Spleen (tissue), 11 donors: ENCODE data around the gene PTK7. TPM values are rescaled to one million over a fixed set of nuclear protein-coding genes. Genes with fewer than 3 reads are reported as not detected.

Experiments
- DNase-seq: peaks from one replicate; pipeline ENCODE4 v3.0.0-alpha.2; 2020
- H3K27ac ChIP-seq, 8 donors: fragments of 200-600 bp; sonication (generic) in 7 of 8; 1 replicate in 4 of 8; 2 replicates in 4 of 8; pipeline versions ENCODE4 v1.5.0 to v1.8.0; 2016 to 2021; ENCODE audit warnings: inconsistent platforms in 4 of 8, mild to moderate bottlenecking in 4 of 8, moderate library complexity in 1 of 8
- H3K27me3 ChIP-seq, 7 donors: fragments of 200-600 bp; sonication (generic) in 6 of 7; replicated peaks in 1 of 7; 1 replicate in 4 of 7; 2 replicates in 3 of 7; pipeline versions ENCODE4 v1.5.0 to v1.8.0; 2016 to 2021; ENCODE audit warnings: inconsistent platforms in 3 of 7, mild to moderate bottlenecking in 1 of 7
- H3K36me3 ChIP-seq, 6 donors: fragments of 200-600 bp; sonication (generic) in 5 of 6; 1 replicate in 4 of 6; 2 replicates in 2 of 6; pipeline versions ENCODE4 v1.5.0 to v1.8.0; 2016 to 2021; ENCODE audit warnings: inconsistent platforms in 2 of 6
- H3K4me1 ChIP-seq, 6 donors: fragments of 200-600 bp; sonication (generic) in 5 of 6; 1 replicate in 3 of 6; 2 replicates in 3 of 6; pipeline versions ENCODE4 v1.5.0 to v1.8.0; 2016 to 2021; ENCODE audit warnings: inconsistent platforms in 3 of 6
- H3K4me3 ChIP-seq, 8 donors: fragments of 200-600 bp; sonication (generic) in 7 of 8; 1 replicate in 4 of 8; 2 replicates in 4 of 8; pipeline versions ENCODE4 v1.5.0 to v1.8.0; 2016 to 2021; ENCODE audit warnings: inconsistent platforms in 4 of 8, mild to moderate bottlenecking in 4 of 8, moderate library complexity in 2 of 8
- H3K9me3 ChIP-seq, 8 donors: fragments of 200-600 bp; sonication (generic) in 7 of 8; 1 replicate in 4 of 8; 2 replicates in 4 of 8; pipeline versions ENCODE4 v1.5.0 to v1.8.0; 2016 to 2021; ENCODE audit warnings: inconsistent platforms in 4 of 8
- POLR2A ChIP-seq, 3 donors: fragments of 450-650 bp; IDR thresholded peaks; one replicate each; pipeline ENCODE4 v1.5.1; 2017; ENCODE audit warnings: antibody characterized with exemption in 3 of 3, mild to moderate bottlenecking in 1 of 3
- POLR2AphosphoS5 ChIP-seq, 3 donors: sonication (generic); formaldehyde crosslinking; IDR thresholded peaks; one replicate each; pipeline ENCODE4 v1.5.1; 2017; ENCODE audit warnings: antibody characterized with exemption in 3 of 3
- WGBS, 5 donors: extraction: QIAGEN DNeasy Blood & Tissue Kit in 3 of 5; methylation state at CpG; one replicate each; pipeline versions ENCODE4 v1.1.5 to v1.1.7; 2013 to 2018; 5-methylcytosine and 5-hydroxymethylcytosine counted together
- intact Hi-C: fragments of 100-400 bp; cut with DNase I; formaldehyde crosslinking; loops from one replicate; pipeline ENCODE4 v1.15.0; 2023; ENCODE audit warnings: low total_unique reads
- polyA plus RNA-seq, 3 donors: library from polyadenylated mRNA; stranded (reverse); fragments of 200-250 nt; gene quantifications; one replicate each; pipeline ENCODE4 v1.2.1, GENCODE V29; 2013
- total RNA-seq, 7 donors: library from RNA; depleted of rRNA in 3 of 7; stranded (reverse); fragments of >200 nt in 3 of 7; fragmentation: NEBNext Ultra II Directional in 4 of 7; extraction: Animal tissue kit (Norgen Biotek cat#: 25700) in 4 of 7; gene quantifications; one replicate each; pipeline versions ENCODE4 v1.1.0 to v1.2.1, GENCODE V29; 2016 to 2021
- TF ChIP-seq, protein P1 (sequence below), 11 experiments: fragments of 200-600 bp in 7 of 11; fragments of 450-650 bp in 4 of 11; sonication (generic) in 4 of 11; IDR thresholded peaks in 8 of 11; conservative IDR thresholded peaks in 3 of 11; 1 replicate in 7 of 11; 2 replicates in 4 of 11; pipeline versions ENCODE4 v1.4.0 to v1.8.0; 2016 to 2021; ENCODE audit warnings: antibody characterized with exemption in 11 of 11, inconsistent platforms in 4 of 11, mild to moderate bottlenecking in 1 of 11
- donor health status: healthy with polysubstance abuse.
- donor health status: DM: no; HTN: no; CAD: no; lungs with moderate emphysema.
- donor health status: DM: no; HTN: no; CAD: no.
- donor health status: Bipolar disorder and iron deficiency.
- donor health status: healthy.
- donor health status: DM: no; HTN: no; CAD: no.
- donor health status: DM: yes; HTN: yes; CAD: no.

Gene PTK7
- total and polyA plus RNA-seq, 10 donors = 6.0 to 66.4 (median 25.9) TPM

- TF ChIP-seq POLR2AphosphoS5 (IDR thresholded peaks at IDR 0.05) = no peak
- TF ChIP-seq POLR2A (IDR thresholded peaks at IDR 0.05) = no peak
- TF ChIP-seq, protein P1, sequence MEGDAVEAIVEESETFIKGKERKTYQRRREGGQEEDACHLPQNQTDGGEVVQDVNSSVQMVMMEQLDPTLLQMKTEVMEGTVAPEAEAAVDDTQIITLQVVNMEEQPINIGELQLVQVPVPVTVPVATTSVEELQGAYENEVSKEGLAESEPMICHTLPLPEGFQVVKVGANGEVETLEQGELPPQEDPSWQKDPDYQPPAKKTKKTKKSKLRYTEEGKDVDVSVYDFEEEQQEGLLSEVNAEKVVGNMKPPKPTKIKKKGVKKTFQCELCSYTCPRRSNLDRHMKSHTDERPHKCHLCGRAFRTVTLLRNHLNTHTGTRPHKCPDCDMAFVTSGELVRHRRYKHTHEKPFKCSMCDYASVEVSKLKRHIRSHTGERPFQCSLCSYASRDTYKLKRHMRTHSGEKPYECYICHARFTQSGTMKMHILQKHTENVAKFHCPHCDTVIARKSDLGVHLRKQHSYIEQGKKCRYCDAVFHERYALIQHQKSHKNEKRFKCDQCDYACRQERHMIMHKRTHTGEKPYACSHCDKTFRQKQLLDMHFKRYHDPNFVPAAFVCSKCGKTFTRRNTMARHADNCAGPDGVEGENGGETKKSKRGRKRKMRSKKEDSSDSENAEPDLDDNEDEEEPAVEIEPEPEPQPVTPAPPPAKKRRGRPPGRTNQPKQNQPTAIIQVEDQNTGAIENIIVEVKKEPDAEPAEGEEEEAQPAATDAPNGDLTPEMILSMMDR (IDR thresholded peaks at IDR 0.05 in 8 of 11, conservative IDR thresholded peaks at IDR 0.05 in 3 of 11) = no peak
- Histone ChIP-seq H3K4me3 (no peak overlapping the region), H3K36me3 (no peaks in the 10 kb centered on the region), H3K27me3 (no peaks in the 10 kb centered on the region), H3K4me1 (peaks cover 0 to 26% (median 6%) of the 10 kb centered on the region in 6 donors), H3K9me3 (no peaks in the 10 kb centered on the region), H3K27ac (peak overlapping the region in 4 of 8 donors; percentile 4 to 36 (median 24))
- intact Hi-C loops = no loop called here
- DNase-seq = peak; percentile 40
- 77 to 87% (median 79%) methylated on average over 8 of the region's 8 CpGs for WGBS, 5 donors
These were observed 13.9 kb downstream of the PTK7 start for GRCh38 chr6:43089874-43090558.

DNA sequence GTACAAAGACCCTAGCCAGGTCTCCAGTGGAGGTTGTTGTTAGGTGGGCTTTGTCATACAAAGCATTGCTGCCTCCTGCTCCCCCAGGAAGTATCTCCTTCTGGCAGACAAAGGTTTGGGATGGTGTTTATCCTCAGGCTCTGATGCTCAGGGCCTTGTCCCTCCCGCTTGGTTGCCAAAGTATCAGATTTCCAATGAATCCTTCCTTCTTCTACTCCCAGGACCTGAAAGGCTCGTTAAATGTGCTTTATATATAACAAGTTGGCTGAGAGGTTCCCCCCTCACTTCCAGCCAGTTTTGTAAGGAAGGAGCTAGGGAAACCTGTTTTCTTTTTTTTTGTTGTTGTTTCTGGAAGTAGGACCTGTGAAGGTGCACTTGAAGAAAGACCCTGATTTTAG, 14.4 kb downstream of the PTK7 start:
- H3K27me3 ChIP-seq = no peaks in the 10 kb centered on the region
- H3K27ac ChIP-seq = peak overlapping the region in 1 of 8 donors; percentile 3
- H3K36me3 ChIP-seq = no peaks in the 10 kb centered on the region
- peak; percentile 19 for DNase-seq
- H3K4me1 ChIP-seq = peaks cover 0 to 31% (median 7%) of the 10 kb centered on the region in 6 donors
- no peaks in the 10 kb centered on the region for H3K9me3 ChIP-seq
- no peak overlapping the region for H3K4me3 ChIP-seq
- no peak for TF ChIP-seq POLR2AphosphoS5 (IDR thresholded peaks at IDR 0.05)
- TF ChIP-seq, protein P1 (IDR thresholded peaks at IDR 0.05 in 8 of 11, conservative IDR thresholded peaks at IDR 0.05 in 3 of 11) = no peak
- TF ChIP-seq POLR2A (IDR thresholded peaks at IDR 0.05) = no peak
- WGBS, 5 donors = 40 to 82% (median 70%) methylated on average over 2 of the region's 2 CpGs
- intact Hi-C loops = no loop called here

DNA sequence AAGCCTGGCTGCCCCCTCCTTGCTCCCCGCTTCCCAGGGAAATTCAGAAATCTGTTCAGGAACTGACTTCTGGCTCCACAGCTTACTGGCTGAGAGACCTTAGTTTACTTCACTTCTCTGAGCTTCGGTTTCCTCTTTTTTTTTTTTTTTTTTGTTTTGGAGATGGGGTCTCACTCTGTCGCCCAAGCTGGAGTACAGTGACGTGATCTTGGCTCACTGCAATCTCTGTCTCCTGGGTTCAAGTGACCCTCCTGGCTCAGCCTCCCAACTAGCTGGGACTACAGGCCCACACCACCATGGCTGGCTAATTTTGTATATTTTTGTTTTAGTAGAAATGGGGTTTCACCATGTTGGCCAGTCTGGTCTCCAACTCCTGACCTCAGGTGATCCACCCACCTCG, 14.9 kb downstream of the PTK7 start:
- no peaks in the 10 kb centered on the region for H3K36me3 ChIP-seq
- peak overlapping the region in 1 of 8 donors; percentile 3 for H3K27ac ChIP-seq
- intact Hi-C loops = no loop called here
- no peak overlapping the region for H3K4me3 ChIP-seq
- H3K27me3 ChIP-seq = no peaks in the 10 kb centered on the region
- peak; percentile 24 for DNase-seq
- no peak for TF ChIP-seq POLR2AphosphoS5 (IDR thresholded peaks at IDR 0.05)
- no peak for TF ChIP-seq POLR2A (IDR thresholded peaks at IDR 0.05)
- TF ChIP-seq, protein P1 (IDR thresholded peaks at IDR 0.05 in 8 of 11, conservative IDR thresholded peaks at IDR 0.05 in 3 of 11) = no peak
- 63 to 78% (median 73%) methylated on average over 5 of the region's 5 CpGs for WGBS, 5 donors
- H3K9me3 ChIP-seq = no peaks in the 10 kb centered on the region
- peaks cover 0 to 35% (median 9%) of the 10 kb centered on the region in 6 donors for H3K4me1 ChIP-seq

GRCh38 chr6:43091436-43091991, 15.4 kb downstream of the PTK7 start:
- no peak overlapping the region for H3K4me3 ChIP-seq
- peaks cover 0 to 40% (median 9%) of the 10 kb centered on the region in 6 donors for H3K4me1 ChIP-seq
- TF ChIP-seq, protein P1 (IDR thresholded peaks at IDR 0.05 in 8 of 11, conservative IDR thresholded peaks at IDR 0.05 in 3 of 11) = no peak
- no peak for TF ChIP-seq POLR2A (IDR thresholded peaks at IDR 0.05)
- WGBS, 5 donors = 75 to 86% (median 83%) methylated on average over 10 of the region's 10 CpGs
- DNase-seq = peak; percentile 31
- no peaks in the 10 kb centered on the region for H3K27me3 ChIP-seq
- intact Hi-C loops = no loop called here
- H3K36me3 ChIP-seq = no peaks in the 10 kb centered on the region
- H3K9me3 ChIP-seq = no peaks in the 10 kb centered on the region
- no peak overlapping the region for H3K27ac ChIP-seq
